IPS DF 6.9 (cell line): ENCODE data around the gene HECW1.

ENCODE experiments used
- DNase-seq: peaks from one replicate; pipeline ENCODE4 v3.0.0-alpha.2; 2013; ENCODE audit warnings: low read depth, low spot score
- H3K27ac ChIP-seq: one replicate; pipeline ENCODE4 v1.5.1; 2013; ENCODE audit warnings: low read length, control low read depth
- H3K27me3 ChIP-seq: 2 replicates; pipeline ENCODE4 v1.6.1; 2013; ENCODE audit warnings: mild to moderate bottlenecking, low read length; ENCODE audit not compliant: control insufficient read depth, insufficient read depth
- H3K36me3 ChIP-seq: 2 replicates; pipeline ENCODE4 v1.6.1; 2013; ENCODE audit warnings: low read length; ENCODE audit not compliant: control insufficient read depth, insufficient read depth
- H3K4me1 ChIP-seq: 2 replicates; pipeline ENCODE4 v1.6.1; 2013; ENCODE audit warnings: low read length; ENCODE audit not compliant: control insufficient read depth, insufficient read depth
- H3K4me3 ChIP-seq: 2 replicates; pipeline ENCODE4 v1.5.1; 2013; ENCODE audit warnings: mild to moderate bottlenecking, low read length
- H3K9me3 ChIP-seq: 2 replicates; pipeline ENCODE4 v1.6.1; 2013; ENCODE audit warnings: low read length, inconsistent platforms; ENCODE audit not compliant: control insufficient read depth, insufficient read depth
- WGBS: extraction: QIAGEN DNeasy Blood & Tissue Kit; methylation state at CpG from one replicate; pipeline ENCODE4 v1.1.7; 2013; ENCODE audit warnings: mixed read lengths, missing lambda C conversion rate; ENCODE audit not compliant: insufficient read length, insufficient coverage; 5-methylcytosine and 5-hydroxymethylcytosine counted together

HECW1 gene

DNA sequence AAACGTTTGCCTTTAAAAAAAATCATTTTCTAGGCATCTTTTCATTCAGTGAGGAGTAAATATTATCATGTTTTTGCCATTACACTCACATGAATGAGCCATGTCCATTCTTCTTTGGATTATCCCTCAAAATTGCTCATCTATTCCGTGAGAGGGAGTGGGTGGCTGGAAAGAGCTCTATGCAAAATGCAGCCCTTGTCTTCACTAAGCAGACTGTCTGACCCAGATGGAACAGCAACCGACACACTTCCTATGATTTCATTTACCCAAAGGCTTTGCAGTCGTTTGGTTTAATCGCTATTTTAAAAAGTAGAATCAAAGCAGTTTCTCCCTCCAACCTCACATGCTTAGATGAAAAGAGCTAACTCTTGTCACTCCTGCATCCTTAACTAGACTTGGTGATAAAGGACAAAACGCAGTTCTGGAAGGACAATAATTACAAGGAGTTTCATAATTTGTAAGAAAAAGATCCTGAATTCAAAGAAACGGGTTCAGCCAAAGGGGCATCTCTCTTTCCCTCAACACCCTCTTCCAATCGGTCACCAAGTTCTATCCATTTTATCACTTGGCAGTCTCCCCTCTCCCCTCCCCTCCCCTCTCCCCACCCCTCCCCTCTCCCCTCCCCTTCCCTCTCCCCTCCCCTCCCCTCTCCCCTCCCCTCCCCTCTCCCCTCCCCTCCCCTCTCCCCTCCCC lies 272.3 kb downstream of the HECW1 start:
- Histone ChIP-seq H3K9me3 (no peaks in the 10 kb centered on the region), H3K36me3 (no peaks in the 10 kb centered on the region), H3K27ac (no peak overlapping the region), H3K27me3 (no peaks in the 10 kb centered on the region), H3K4me1 (no peaks in the 10 kb centered on the region), H3K4me3 (no peak overlapping the region)
- no CpG with 5 or more reads among the region's 8 CpGs for WGBS
- no peak for DNase-seq

DNA sequence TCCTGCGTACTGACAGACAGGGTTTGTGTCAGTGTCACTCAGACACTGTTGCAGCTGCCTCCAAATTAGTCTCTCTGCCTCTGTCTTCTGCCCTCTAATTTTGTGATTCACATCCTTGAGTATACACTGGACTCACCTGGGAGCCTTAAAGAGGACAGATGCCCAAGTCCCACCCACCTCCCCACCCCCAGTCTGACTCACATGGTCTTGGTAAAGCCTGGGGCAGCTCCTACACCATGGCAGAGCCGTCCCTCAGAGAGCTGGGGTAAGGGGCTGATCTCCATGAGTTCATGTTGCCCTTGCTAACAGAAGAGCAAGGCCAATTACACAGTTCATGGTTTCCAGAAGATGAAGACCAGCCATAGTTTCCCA lies 272.8 kb downstream of the HECW1 start:
- no peak for DNase-seq
- Histone ChIP-seq H3K4me1 (no peaks in the 10 kb centered on the region), H3K36me3 (no peaks in the 10 kb centered on the region), H3K9me3 (no peaks in the 10 kb centered on the region), H3K4me3 (no peak overlapping the region), H3K27ac (no peak overlapping the region), H3K27me3 (no peaks in the 10 kb centered on the region)
- no CpG with 5 or more reads among the region's 2 CpGs for whole genome bisulfite sequencing

DNA sequence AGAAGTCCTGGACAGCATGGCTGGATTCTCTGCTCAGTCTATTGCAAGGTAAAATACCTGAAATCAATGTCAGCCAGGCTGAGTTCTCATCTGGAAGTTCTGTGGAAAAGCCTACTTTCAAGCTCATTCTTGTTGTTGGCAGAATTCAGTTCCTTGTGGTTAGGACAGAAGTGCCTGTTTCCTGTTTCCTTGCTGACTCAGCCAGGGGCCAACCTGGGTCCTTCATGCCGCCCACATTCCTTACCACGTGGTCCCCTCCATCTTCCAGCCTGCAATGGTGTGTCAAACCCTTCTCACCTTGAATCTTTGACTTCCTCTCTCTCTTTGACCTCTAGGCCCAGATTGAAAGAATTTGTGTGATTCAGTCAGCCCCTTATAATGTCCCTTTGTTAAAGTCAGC lies 273.4 kb downstream of the HECW1 start:
- DNase-seq: no peak
- no peaks in the 10 kb centered on the region for H3K36me3 ChIP-seq
- no peak overlapping the region for H3K4me3 ChIP-seq
- no peaks in the 10 kb centered on the region for H3K9me3 ChIP-seq
- no peaks in the 10 kb centered on the region for H3K4me1 ChIP-seq
- H3K27ac ChIP-seq: no peak overlapping the region
- no peaks in the 10 kb centered on the region for H3K27me3 ChIP-seq
- no CpG with 5 or more reads among the region's 2 CpGs for WGBS

- no peak for DNase-seq
Observed at GRCh38 chr7:43387932-43388331, 275.5 kb downstream of the HECW1 start.

GRCh38 chr7:43390576-43390975 lies 278.1 kb downstream of the HECW1 start:
- H3K4me3 ChIP-seq: no peak overlapping the region
- no peaks in the 10 kb centered on the region for H3K4me1 ChIP-seq
- DNase-seq: no peak
- WGBS: no CpG with 5 or more reads among the region's 1 CpG
- H3K9me3 ChIP-seq: no peaks in the 10 kb centered on the region
- no peaks in the 10 kb centered on the region for H3K27me3 ChIP-seq
- H3K27ac ChIP-seq: no peak overlapping the region
- no peaks in the 10 kb centered on the region for H3K36me3 ChIP-seq

More at GRCh38 chr7:43387932-43388331, 275.5 kb downstream of the HECW1 start:
- Histone ChIP-seq H3K27ac (no peak overlapping the region), H3K27me3 (no peaks in the 10 kb centered on the region), H3K9me3 (no peaks in the 10 kb centered on the region), H3K36me3 (no peaks in the 10 kb centered on the region), H3K4me1 (no peaks in the 10 kb centered on the region), H3K4me3 (no peak overlapping the region)
- WGBS: no CpG with 5 or more reads among the region's 3 CpGs

DNA sequence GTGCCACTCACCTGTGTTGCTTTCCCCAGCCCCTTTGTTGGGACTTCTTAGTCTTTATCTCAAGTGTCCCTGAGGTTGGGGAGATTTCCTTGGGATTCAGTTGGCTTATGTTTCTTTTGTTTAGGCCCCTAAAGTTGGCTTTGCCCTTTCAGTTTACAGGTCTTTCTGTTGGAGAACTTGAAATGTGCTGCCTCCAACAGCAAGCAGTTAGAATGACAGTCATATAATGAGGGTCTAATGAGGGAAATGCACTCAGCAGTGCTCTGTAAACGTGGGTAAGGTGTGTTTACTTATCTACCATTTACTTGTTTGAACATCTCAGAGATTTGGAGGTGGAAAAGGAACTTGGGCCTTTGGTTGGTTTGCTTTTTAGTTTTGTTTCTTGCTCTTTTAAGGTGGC lies 279.1 kb downstream of the HECW1 start:
- WGBS: no CpG with 5 or more reads among the region's 1 CpG
- H3K4me3 ChIP-seq: no peak overlapping the region
- no peak overlapping the region for H3K27ac ChIP-seq
- no peaks in the 10 kb centered on the region for H3K36me3 ChIP-seq
- H3K9me3 ChIP-seq: no peaks in the 10 kb centered on the region
- no peaks in the 10 kb centered on the region for H3K4me1 ChIP-seq
- DNase-seq: no peak
- no peaks in the 10 kb centered on the region for H3K27me3 ChIP-seq

- WGBS: no CpG with 5 or more reads among the region's 2 CpGs
- Histone ChIP-seq H3K36me3 (no peaks in the 10 kb centered on the region), H3K4me3 (no peak overlapping the region), H3K27me3 (no peaks in the 10 kb centered on the region), H3K27ac (no peak overlapping the region), H3K9me3 (no peaks in the 10 kb centered on the region), H3K4me1 (peaks cover 2% of the 10 kb centered on the region; the same call in 1 of the 2 replicates)
- DNase-seq: no peak
Observed at GRCh38 chr7:43392638-43393330, 280.3 kb downstream of the HECW1 start.

DNA sequence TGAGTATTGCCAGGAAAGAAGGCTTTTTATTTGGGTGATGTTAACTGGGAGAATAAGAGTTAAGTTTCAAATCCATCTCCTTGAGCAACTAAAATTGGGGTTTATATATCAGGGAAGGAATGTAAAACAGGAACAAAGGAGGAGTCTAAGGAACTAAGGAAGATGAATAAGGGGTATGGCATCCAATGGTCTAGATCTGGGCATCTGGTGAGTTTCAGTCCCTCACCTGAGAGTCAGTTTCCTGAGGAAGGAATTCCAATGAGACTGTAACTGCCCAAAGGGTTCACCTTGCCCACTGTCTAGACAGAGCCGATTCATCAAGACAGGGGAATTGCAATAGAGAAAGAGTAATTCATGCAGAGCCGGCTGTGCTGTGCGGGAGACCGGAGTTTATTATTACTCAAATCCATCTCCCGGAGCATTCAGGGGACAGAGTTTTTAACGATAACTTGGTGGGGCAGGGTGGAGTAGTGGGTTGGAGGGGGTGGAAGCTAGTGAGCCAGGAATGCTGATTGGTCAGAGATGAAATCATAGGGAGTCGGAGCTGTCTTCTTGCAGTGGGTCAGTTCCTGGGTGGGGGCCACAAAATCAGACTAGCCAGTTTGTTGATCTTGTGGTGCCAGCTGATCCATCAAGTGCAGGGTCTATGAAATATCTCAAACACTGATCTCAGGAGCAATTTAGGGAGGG lies 282.1 kb downstream of the HECW1 start:
- H3K9me3 ChIP-seq: no peaks in the 10 kb centered on the region
- DNase-seq: no peak
- peaks cover 2% of the 10 kb centered on the region; the same call in 1 of the 2 replicates for H3K4me1 ChIP-seq
- WGBS: no CpG with 5 or more reads among the region's 7 CpGs
- H3K27me3 ChIP-seq: no peaks in the 10 kb centered on the region
- H3K36me3 ChIP-seq: no peaks in the 10 kb centered on the region
- H3K27ac ChIP-seq: no peak overlapping the region
- H3K4me3 ChIP-seq: no peak overlapping the region

GRCh38 chr7:43395351-43395750 lies 282.9 kb downstream of the HECW1 start:
- Histone ChIP-seq H3K9me3 (no peaks in the 10 kb centered on the region), H3K27me3 (no peaks in the 10 kb centered on the region)
- WGBS: no CpG with 5 or more reads among the region's 2 CpGs

DNA sequence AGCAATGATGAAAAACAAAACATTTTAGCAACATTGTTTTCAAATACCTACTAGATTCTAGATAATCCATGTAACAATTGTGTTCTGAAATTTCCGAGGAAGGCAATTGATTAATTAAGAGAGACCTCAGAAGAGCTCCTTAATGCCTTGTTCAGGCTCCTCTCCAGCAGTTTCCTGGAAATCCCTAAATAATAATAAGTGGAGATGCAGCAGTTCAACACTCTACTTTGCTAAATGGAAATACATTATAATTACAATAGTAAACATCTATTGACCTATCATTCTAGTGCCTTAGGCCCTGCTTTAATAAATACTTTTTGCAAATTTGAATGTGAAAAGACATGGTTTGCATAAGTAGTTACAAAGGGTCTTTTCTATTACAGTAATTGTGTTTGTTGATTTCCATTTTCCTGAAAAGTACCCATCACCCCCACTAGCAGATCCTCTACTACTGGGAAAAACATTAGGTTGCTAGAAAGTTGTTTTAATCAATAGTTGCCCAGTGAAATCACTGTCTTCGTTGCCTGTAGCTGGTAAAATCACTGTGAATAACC lies 283.8 kb downstream of the HECW1 start:
- H3K27me3 ChIP-seq: no peaks in the 10 kb centered on the region
- H3K9me3 ChIP-seq: no peaks in the 10 kb centered on the region
- no peak overlapping the region for H3K4me3 ChIP-seq
- no peaks in the 10 kb centered on the region for H3K36me3 ChIP-seq
- no peak overlapping the region for H3K27ac ChIP-seq
- no peak for DNase-seq
- peaks cover 2% of the 10 kb centered on the region; the same call in 1 of the 2 replicates for H3K4me1 ChIP-seq
- no CpG with 5 or more reads among the region's 2 CpGs for WGBS

More at GRCh38 chr7:43395351-43395750, 282.9 kb downstream of the HECW1 start:
- no peak overlapping the region for H3K27ac ChIP-seq
- no peak overlapping the region for H3K4me3 ChIP-seq
- H3K36me3 ChIP-seq: no peaks in the 10 kb centered on the region
- no peak for DNase-seq
- H3K4me1 ChIP-seq: peaks cover 2% of the 10 kb centered on the region; the same call in 1 of the 2 replicates
